Subcutaneous adipose tissue (tissue), 4 donors: ENCODE measurements around the gene SLC38A7. TPM values are rescaled to one million over a fixed set of nuclear protein-coding genes. Genes with fewer than 3 reads are reported as not detected.

Experiments used
- CTCF ChIP-seq: fragments of 450-650 bp; IDR thresholded peaks from one replicate; pipeline ENCODE4 v1.5.1; 2016; ENCODE audit warnings: low read depth, mild to moderate bottlenecking, control low read depth, antibody characterized with exemption, moderate library complexity
- total RNA-seq, 4 donors: library from RNA; depleted of rRNA; stranded (reverse); fragments of >200 nt; gene quantifications; one replicate each; pipeline ENCODE4 v1.1.0, GENCODE V29; 2016

SLC38A7 gene
- total RNA-seq, 4 donors from 2014 or later: 6.4 to 22.8 (median 15.4) TPM

- no peak for TF ChIP-seq CTCF
These were observed 10.8 kb upstream of the SLC38A7 start for GRCh38 chr16:58695368-58695767.

GRCh38 chr16:58692450-58692849, 7.9 kb upstream of the SLC38A7 start:
- TF ChIP-seq CTCF: no peak

- TF ChIP-seq CTCF: no peak
These were observed 497 bp upstream of the SLC38A7 start for GRCh38 chr16:58685084-58685449.

GRCh38 chr16:58684001-58684353, 593 bp downstream of the SLC38A7 start:
- no peak for TF ChIP-seq CTCF

GRCh38 chr16:58679763-58680162, 4.8 kb downstream of the SLC38A7 start:
- TF ChIP-seq CTCF: no peak

- TF ChIP-seq CTCF: no peak
These were observed 5.9 kb downstream of the SLC38A7 start for GRCh38 chr16:58678716-58679115.

GRCh38 chr16:58678269-58678668, 6.3 kb downstream of the SLC38A7 start:
- no peak for TF ChIP-seq CTCF
